HG03469 (cell line): ENCODE measurements around the gene MPEG1.

Experiments used
- ATAC-seq: cut with Tn5 transposase; IDR thresholded peaks from one replicate; pipeline ENCODE4 v1.9.1; 2021; ENCODE audit warnings: mild to moderate bottlenecking, moderate library complexity, moderate number of reproducible peaks; ENCODE audit not compliant: unreplicated experiment

The MPEG1 gene, protein sequence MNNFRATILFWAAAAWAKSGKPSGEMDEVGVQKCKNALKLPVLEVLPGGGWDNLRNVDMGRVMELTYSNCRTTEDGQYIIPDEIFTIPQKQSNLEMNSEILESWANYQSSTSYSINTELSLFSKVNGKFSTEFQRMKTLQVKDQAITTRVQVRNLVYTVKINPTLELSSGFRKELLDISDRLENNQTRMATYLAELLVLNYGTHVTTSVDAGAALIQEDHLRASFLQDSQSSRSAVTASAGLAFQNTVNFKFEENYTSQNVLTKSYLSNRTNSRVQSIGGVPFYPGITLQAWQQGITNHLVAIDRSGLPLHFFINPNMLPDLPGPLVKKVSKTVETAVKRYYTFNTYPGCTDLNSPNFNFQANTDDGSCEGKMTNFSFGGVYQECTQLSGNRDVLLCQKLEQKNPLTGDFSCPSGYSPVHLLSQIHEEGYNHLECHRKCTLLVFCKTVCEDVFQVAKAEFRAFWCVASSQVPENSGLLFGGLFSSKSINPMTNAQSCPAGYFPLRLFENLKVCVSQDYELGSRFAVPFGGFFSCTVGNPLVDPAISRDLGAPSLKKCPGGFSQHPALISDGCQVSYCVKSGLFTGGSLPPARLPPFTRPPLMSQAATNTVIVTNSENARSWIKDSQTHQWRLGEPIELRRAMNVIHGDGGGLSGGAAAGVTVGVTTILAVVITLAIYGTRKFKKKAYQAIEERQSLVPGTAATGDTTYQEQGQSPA

DNA sequence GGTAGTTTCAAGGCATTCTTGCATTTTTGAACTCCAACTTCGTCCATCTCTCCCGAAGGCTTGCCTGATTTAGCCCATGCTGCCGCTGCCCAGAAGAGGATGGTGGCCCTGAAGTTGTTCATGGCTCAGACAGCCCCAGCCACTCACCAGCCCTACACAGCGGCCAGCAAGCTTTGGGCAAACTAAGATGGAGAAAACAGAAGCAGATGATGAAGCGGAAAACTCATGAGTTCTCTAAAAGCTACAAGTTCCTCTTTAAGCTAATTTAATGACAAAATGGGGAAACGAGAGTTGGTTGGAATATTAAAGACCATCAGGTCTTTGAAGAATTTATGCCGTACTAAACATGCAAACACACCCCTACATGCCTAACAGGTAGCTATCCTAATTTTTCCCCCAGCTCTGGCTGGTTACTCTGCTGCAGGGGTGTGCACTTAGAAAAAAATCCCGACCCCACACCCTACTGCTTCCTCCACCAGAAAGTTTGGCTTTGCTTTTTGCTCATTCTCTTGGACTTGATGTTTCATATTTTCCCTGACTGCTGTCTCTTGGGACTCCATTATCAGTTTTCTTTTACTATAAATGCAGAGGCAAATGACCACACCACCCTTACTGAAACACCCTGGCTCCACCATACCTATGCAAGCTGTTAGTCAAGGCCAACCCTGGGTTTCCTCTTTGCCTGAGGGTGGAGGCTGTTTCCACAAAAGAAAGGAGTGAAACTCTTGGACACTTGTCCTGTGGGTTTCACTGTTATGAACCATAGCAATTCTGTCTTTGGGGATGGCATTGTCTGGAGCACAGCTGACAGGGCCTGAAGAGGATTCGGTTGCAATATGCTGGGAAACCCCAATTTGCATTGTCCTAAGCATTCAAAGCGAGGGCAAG lies at the start of gene MPEG1:
Gene MPEG1, minus strand, starts transcription at position 184 of the 888 bp plus-strand sequence. Its CDS starts 62 bp downstream, at position 122.
- no peak for ATAC-seq

DNA sequence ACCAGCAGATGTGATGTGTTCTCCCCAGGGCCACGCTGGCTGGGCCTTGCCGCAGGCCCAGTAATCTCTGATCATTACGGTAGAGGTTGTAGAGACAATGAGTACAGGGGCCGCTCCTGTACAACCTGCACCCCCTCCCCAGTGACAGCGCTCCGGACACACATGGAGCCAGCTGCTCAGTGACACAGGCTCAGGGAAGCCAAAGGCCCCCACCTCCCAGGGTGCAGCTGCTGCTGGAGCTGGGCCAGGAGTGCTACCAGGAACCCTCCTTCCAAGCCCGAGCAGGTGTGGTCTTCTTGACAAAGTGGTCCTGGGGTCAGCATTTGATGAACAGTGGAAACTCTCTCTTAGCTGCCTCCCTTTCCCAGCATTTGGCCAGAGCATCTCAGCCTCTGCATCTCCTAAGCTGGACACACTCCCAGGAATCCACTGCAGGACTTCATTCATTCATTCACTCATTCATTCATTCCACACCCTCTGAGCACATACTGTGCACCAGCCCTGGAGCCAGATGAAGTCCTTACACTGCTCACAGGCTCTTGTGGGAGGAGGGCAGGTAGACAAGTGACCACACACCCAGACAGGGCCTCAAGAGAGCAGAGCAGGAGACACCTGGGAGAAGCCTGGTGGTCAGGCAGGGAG lies 49.6 kb upstream of the MPEG1 start:
- ATAC-seq, result no peak

DNA sequence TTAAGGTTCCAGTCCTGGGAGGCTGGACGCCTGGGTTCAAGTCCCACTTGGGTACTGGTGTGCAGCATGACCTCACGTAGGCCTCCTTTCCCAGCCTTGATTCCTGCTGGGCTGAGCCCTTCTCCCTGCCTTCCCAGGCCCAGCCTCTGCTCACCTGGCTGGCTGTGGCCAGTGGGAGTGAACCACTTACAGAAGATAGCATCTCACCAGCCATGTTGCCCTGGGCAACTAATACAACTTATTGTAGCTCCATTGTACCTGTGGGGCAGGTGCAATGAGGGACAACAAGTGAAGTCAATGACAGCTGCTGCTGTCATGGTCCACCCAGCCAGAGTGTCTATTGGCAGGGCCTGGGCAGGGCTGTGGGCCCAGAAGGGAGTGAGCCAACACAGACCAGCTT lies 48.4 kb upstream of the MPEG1 start:
- no peak for ATAC-seq

DNA sequence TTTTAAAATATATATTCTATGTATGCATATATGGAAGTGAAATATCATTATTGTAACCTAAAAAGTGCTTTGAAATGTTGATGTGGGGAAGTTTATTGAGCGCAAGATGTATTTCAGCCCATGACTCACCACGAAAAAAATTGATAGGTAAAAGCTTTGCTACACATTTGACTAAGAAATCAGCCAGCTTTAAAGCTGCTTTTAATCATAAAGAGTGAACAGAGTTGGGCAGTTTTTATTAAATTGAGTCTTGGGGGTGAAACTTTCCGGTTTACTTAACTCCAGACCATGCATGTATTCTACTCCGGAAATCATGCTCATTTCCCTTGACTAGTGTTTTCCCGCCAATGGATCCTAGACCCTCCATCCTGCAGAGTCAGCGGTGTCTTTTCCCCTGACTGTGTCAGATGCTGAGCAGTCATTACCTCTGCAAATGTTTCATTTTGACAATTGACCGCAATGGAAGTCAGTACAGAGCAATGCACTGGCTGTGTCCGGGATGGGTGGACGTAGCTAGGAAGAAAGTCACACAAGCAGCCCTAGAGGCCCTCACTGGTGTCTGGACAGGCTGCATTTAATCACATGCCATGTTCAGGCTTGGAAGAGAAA lies 47.2 kb upstream of the MPEG1 start:
- no peak for ATAC-seq

DNA sequence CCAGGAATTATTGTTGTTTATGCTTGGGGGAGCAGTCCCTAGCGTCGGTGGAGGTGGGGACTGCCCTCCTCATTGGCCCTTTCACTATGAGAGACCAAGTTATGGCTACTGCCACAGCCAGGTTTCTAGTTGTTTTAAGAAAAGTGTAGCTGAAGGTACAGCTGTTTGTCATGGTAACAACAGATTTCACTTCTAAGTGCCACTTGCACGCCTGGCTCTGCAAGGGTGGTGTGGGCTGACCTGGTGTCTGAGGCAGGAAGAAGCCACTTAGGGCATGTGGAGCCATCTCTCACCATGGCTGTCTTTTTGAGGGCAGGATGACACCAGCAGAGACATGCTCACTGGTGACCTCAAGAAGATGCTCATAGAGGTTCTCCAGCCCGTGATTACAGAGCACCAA lies 46.3 kb upstream of the MPEG1 start:
- ATAC-seq, result no peak

DNA sequence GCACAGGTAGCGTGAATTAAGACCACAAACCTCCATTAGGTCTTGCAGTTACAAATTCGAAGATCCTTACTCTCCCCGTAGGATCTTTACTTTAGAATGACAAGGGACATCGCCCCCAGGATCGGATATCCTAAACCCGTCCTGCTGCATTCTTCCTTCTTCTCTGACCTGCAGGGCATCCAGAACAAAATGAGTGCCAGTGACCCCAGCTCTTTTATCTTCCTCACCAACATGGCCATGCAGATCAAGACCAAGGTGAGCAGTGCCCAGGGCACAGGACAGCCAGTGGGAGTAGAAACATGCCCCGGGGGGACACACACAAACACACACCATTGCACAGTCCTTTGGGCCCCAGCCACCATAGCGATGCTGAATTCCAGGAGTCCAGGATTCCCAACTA lies 42.6 kb upstream of the MPEG1 start:
- no peak for ATAC-seq

DNA sequence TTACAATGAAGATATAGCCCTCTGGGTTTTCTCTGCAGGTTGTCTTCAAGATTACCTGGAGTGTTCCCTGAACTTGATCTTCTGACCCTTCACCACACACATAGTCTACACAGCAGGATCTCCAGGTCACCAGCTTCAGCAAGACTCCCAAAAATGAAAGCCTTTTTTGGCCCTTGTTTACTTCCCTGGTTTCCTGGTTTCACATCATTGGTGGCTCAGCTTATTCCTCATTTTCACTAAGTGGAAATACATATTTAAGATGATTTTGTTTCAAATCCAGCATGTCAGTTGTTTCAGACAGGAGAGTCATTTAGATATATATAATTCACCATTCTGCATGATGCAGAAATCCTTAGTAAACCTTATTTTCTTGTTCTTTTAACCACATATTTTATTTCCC lies 41.6 kb upstream of the MPEG1 start:
- no peak for ATAC-seq

DNA sequence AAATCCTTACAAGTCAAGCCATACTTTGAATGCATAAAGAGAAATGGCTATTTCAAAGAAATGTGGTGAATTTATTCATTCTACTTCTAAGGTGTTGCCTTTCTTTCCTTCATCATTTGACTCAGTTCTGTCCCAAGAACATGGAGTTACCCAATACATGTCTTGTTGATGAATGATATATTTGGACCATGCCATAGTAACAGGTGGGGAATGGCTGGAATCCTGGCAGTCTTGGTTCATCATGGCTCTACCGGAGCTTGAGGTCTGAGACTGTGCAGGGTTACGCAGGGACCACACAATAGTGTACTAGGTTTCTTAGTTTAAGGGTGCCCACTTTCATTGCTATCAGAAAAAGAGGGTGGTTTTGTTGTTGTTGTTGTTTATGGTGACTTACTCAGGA lies 40.3 kb upstream of the MPEG1 start:
- ATAC-seq, result no peak

DNA sequence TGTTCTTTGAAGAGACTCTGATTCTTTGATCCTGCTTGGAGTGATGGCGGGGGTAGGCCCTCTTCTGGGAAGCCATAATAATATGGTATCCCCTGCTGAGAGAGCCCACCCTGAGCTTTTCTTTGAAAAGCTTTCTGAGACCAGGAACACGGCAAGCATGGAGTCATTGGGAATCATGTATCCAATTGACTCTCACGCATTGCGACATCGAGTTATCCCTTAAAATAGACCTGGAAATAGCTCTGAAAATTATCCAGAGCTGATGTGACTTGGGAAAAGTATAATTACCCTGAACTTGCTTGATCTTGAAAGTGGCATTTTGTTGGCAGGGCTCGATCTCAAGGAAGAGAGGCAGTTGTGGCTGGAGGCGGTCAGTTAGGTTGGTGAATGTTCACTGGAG lies 36.8 kb upstream of the MPEG1 start:
- ATAC-seq, result no peak

DNA sequence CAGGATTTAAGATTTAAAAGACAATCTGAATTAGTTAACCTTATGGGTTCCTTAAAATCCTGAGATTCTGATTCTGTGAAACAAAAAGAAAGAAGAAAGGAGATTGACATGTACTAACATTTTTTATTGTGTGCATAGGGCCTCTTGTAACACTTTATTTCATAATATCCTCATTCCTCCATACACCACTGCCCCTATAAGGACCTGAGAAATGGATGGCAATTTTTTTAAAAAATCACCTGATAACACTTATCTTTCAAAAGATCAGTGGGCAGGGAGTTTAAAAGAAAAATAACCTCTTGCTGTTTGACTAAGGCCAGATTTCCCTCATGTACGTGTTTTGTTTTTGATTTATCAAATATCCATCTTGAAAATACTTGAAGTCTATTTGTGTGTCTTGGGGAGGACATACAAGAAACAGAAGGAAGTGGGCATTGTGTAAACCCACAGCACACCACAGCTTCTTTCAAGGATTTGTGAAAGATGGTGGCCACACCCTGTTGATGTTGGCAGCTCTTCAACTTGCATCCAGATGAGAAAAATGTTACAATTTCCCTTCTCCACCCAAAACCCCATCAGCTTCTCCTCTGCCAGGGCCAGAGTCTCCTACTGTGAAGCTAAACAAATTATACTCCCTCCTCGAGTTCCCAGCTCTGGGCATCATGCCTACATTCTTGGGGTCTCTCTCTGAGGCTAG lies 35.0 kb upstream of the MPEG1 start:
- no peak for ATAC-seq

DNA sequence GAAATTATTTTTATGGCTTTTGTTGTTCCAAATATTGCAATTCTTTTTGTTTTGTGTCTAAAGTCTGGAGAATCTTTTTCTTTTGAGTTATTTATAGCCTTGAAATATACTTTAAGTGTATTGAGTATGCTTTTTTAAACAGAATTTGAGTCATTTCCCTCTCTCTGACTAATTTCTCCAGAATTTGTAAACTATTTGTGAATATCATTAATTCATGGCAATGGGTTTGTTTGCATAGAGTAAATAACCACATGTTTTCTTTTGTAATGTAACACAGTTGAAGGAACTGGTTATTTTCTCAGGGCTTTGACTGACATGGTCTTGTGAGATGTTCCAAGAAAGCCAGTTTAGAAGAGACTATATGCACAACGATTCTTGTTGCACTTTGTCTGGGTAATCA lies 30.9 kb upstream of the MPEG1 start:
- ATAC-seq, result no peak

DNA sequence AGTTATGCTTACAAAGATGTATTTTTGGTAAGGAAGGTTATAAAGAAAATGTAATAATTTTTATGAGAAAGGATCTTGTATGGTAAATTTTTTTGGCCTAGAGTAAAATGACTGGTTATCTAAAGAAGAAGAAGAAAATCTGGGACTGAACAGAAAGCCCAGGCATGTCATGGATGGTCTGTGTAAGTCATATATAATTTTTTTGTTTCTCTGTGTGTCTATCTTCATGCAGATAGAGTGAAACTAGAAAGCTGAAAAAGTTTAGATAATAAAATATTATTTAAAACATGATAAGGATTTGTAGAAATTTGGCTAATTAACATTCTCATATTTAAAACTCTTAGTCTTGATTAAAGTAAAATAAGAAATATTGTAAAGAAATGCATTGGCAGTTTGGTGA lies 27.6 kb upstream of the MPEG1 start:
- no peak for ATAC-seq

DNA sequence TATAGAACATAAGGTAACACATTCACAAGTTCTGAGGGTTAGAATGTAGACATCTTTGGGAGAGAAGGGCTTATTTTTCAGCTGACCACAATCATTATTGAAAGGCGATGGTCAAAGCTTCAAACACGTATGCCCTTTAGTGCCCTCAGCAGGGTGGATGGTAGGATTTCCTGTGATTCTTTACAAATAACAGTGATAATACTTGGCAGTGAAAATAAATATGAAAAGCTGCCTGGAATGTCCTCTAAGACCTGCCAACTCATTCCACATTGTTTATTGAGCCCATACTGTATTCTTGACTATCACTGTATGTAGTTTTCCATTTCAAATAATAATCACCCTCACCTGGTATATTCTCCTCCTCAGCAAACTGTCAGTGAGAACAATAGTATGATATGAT lies 13.7 kb upstream of the MPEG1 start:
- ATAC-seq, result no peak

DNA sequence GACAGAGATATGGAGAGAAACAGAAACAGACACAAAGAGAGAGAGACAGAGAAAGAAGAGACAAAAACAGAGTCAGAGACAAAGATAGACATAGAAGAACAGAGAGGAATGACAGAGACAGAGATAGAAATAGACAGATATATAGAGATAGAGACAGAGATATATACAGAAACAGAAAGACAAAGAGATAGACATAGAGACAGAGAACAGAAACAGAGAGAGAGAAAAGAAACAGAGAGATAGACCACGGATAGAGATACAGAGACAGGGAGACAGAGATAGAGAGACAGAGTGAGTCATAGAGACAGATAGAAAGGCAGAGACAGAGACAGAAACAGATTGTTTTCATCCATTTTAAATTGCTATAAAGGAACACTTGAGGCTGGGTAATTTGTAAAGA lies 12.3 kb upstream of the MPEG1 start:
- no peak for ATAC-seq

DNA sequence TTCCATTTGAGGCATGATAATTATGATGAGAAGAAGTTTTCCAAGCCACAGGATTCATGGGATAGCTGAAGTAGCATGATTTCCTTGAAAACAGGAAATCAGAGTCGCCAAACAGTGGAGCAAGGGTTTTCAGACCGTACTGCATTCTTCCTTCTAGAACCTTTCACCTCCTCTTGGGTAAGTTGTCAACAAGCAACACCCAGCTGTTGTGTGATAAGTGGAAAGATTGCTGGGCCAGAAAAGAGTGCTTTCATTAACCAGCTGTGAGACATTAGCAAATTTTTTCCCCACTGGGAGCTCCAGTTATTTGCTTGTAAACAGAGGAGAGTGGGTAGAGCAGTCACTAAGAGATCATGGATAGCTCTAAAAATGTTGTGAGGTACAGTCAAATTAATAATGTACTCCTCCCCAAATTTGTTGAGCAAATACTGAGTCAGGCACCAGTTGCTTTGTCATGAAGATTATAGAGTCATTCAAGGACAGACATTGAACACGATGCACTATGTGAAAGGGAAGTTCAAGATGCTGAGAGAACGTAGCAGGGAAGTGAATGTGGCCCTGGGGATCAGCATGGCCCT lies 11.7 kb upstream of the MPEG1 start:
- ATAC-seq, result no peak

DNA sequence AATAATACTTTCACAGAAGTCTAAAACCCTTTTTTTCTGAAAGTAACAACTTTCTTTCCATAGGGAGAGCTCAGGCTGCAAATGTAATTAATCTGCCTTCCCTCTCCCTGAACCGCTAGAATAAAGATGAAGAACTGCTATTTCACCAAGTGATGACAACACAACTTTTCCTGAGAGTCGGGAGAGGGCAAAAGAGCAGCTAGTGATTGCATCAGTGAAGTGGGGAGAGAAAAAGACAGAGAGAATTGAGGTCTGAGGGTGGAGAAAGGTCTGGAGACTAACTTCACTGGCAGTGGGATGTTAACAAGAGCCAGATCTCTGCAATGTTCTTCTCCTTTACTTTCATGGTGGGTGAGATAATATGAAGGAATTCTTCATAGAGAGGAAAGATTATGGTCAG lies 10.9 kb upstream of the MPEG1 start:
- ATAC-seq, result no peak

DNA sequence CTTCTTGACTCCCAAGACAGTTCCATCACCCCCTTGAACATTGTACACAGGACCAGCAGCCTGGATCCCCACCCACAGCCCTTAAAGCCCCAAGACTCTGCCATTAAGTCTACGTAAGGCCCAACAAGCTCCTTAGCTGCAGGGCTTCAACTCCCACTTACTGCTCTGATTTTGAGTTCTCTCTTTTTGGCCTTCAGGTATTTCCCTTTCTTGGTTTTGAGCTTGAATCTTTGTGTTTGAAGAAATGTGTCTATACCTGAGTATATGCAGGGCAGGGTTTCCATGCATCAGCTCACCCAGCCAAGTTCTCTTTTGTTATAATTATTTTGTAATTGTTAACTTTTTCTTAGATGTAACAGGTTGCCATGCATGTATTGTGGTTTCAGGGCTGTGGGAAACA lies 10.4 kb upstream of the MPEG1 start:
- ATAC-seq, result no peak

DNA sequence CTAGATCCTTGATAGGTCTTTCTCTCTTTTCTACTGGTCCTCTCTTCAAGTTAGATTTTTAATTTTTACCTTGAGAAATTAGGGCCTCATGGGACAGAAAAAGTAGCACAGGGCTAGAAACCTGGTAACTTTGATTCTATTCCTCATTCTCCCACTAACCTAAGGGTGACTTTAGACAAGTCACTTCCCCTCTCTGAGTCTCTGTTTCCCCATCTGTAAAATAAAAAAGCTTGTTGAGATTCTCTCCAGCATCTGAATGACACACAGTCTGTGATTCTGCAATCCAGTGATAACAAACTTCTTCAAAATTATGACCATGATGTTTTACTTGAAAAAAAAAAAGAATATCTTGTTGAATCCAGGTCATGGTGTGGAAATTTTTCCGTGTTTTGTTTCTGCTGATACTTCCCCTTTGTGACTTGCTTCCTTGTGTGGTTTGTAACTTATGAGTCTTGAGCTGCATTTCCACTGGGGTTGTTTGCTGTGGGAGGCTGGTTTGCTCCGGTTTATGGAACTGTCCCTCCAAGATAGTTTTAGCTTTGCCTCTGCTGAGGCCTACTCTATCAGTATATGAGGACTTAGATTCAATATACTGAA lies 9.8 kb upstream of the MPEG1 start:
- no peak for ATAC-seq

DNA sequence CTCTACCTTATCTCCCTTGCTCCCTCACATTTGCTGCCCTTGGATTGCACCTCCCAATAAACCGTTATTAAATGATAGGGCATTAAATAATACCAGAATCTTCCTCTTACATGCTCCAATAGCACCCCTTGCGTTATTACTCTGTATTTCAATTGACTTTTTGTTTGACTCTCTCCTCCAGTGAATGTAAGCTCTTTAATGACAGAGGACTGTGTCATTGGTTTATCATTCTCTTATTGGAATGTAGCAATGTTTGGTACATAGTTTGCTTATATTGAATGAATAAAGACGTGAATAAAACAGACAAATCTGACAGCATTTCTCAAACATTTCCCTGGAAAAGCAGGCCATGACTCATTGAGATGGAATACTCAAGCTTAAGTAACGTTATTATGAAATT lies 8.7 kb upstream of the MPEG1 start:
- ATAC-seq, result no peak
